T-helper 1 cell (primary cell): ENCODE measurements around the gene TPST1.
"Not testable (repeated sequence)": the region's sequence is repeated elsewhere in the genome, so short reads cannot be mapped to it uniquely, and the experiment has no call there.

Experiments
- DNase-seq, 5 donors: peaks; one replicate each; pipeline ENCODE4 v3.0.0-alpha.2; 2012 to 2020

The TPST1 gene

GRCh38 chr7:66296557-66296956 is 91.4 kb downstream of the TPST1 start:
- DNase-seq = no peak

- DNase-seq = no peak
Observed at GRCh38 chr7:66297579-66297978, 92.4 kb downstream of the TPST1 start.

GRCh38 chr7:66301249-66301648 is 96.1 kb downstream of the TPST1 start:
- DNase-seq = no peak

GRCh38 chr7:66301737-66302136 is 96.6 kb downstream of the TPST1 start:
- DNase-seq = no peak

- no peak for DNase-seq
Observed at GRCh38 chr7:66303454-66304155, 98.5 kb downstream of the TPST1 start.

- no peak for DNase-seq
Observed at GRCh38 chr7:66304536-66304935, 99.4 kb downstream of the TPST1 start.

- no peak for DNase-seq
Observed at GRCh38 chr7:66306243-66306642, 101.1 kb downstream of the TPST1 start.

GRCh38 chr7:66307591-66308215 is 102.6 kb downstream of the TPST1 start:
- no peak for DNase-seq

- DNase-seq = no peak
Observed at GRCh38 chr7:66308411-66308810, 103.3 kb downstream of the TPST1 start.

GRCh38 chr7:66310620-66311019 is 105.5 kb downstream of the TPST1 start:
- DNase-seq = no peak

GRCh38 chr7:66313886-66314568 is 108.9 kb downstream of the TPST1 start:
- DNase-seq = no peak

GRCh38 chr7:66315192-66315591 is 110.1 kb downstream of the TPST1 start:
- DNase-seq = no peak

GRCh38 chr7:66319407-66319979 is 114.4 kb downstream of the TPST1 start:
- no peak for DNase-seq

GRCh38 chr7:66321283-66321682 is 116.1 kb downstream of the TPST1 start:
- DNase-seq = no peak

GRCh38 chr7:66323114-66323796 is 118.1 kb downstream of the TPST1 start:
- no peak for DNase-seq

GRCh38 chr7:66324985-66325384 is 119.9 kb downstream of the TPST1 start:
- not testable (repeated sequence) for DNase-seq

- no peak for DNase-seq
Observed at GRCh38 chr7:66326501-66327215, 121.5 kb downstream of the TPST1 start.

GRCh38 chr7:66330961-66331360 is 125.8 kb downstream of the TPST1 start:
- no peak for DNase-seq

- DNase-seq = no peak
Observed at GRCh38 chr7:66331883-66332282, 126.7 kb downstream of the TPST1 start.

- no peak for DNase-seq
Observed at GRCh38 chr7:66333443-66333842, 128.3 kb downstream of the TPST1 start.

- DNase-seq = no peak
Observed at GRCh38 chr7:66335318-66335717, 130.2 kb downstream of the TPST1 start.

- DNase-seq = no peak
Observed at GRCh38 chr7:66336760-66337159, 131.6 kb downstream of the TPST1 start.
